ENCODE data around the gene TENM4. TPM values are rescaled to one million over a fixed set of nuclear protein-coding genes. Genes with fewer than 3 reads are reported as not detected.

Gene TENM4
- total and polyA plus RNA-seq, 2 of the 8 experiments (the other 6 are each of a cell fraction or from before 2014, with no cell fraction given) = 3.5 to 7.2 TPM

DNA sequence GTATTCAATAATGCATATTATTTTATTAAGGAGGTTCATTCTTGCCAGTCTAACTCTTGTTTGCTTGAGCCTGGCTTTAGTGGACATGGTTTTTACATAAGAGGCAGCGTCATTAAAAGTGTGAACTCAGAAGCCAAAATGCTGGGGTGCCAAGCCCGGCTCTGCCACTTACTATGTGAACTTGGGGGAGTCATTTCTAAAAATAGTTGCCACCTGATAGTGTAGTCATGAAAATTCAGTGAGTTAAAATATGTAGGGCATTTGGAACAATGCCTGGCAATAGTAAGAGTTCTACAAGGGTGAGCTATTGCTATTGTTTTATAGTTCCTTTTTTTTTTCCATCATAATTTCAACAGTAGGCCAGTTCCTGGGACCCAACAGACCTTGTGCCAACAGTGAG, 49.9 kb downstream of the TENM4 start:
- Histone ChIP-seq H3K27ac (ENCODE audit: low read depth, low read length) (no peak overlapping the region), H3K23ac (ENCODE audit: insufficient read length) (no peak overlapping the region), H3K27me3 (replicated peaks in 1 of 4; ENCODE audit: control insufficient read depth in 3 of 4, extremely low read depth in 1 of 4, insufficient read depth in 3 of 4, low read length in 3 of 4) (no peaks in the 10 kb centered on the region), H2BK15ac (ENCODE audit: low read length) (no peak overlapping the region), H3K4me3 (ENCODE audit: extremely low read depth in 1 of 4, insufficient read depth in 2 of 4, low read depth in 3 of 4, low read length in 4 of 4) (no peak overlapping the region), H3K4me2 (ENCODE audit: insufficient read depth in 1 of 2, low read depth in 2 of 2, low read length in 2 of 2) (no peak overlapping the region), H4K5ac (ENCODE audit: insufficient read length, low read depth, low read length) (no peak overlapping the region), H3K23me2 (ENCODE audit: low read depth, low read length) (no peaks in the 10 kb centered on the region), H2BK5ac (ENCODE audit: low read depth, low read length) (no peak overlapping the region), H2AK5ac (ENCODE audit: low read depth, low read length) (no peak overlapping the region), H3K9me3 (ENCODE audit: insufficient read depth in 2 of 2, low read depth in 1 of 2, low read length in 1 of 2) (no peaks in the 10 kb centered on the region), H3K56ac (replicated peaks; ENCODE audit: insufficient read length, low read depth, low read length) (no peak overlapping the region), H2BK120ac (replicated peaks; ENCODE audit: low read depth, low read length) (no peak overlapping the region), H4K8ac (ENCODE audit: extremely low read depth, insufficient read depth, low read length) (no peak overlapping the region), H2BK12ac (ENCODE audit: low read depth, low read length) (no peak overlapping the region), H3K79me2 (ENCODE audit: control insufficient read depth in 1 of 2, insufficient read depth in 2 of 2, low read length in 2 of 2) (no peaks in the 10 kb centered on the region), H4K20me1 (replicated peaks in 1 of 2; ENCODE audit: control insufficient read depth in 1 of 2, insufficient read depth in 2 of 2, low read length in 2 of 2) (no peaks in the 10 kb centered on the region), H4K91ac (replicated peaks; ENCODE audit: insufficient read length, low read length) (no peak overlapping the region), H3K14ac (ENCODE audit: insufficient read length) (no peak overlapping the region), H3K36me3 (ENCODE audit: control insufficient read depth in 2 of 4, insufficient read depth in 4 of 4, low read length in 3 of 4) (no peaks in the 10 kb centered on the region), H3K4ac (replicated peaks; ENCODE audit: insufficient read length, low read depth, low read length) (no peak overlapping the region), H3K79me1 (ENCODE audit: low read depth, low read length) (peaks cover 2% of the 10 kb centered on the region; the same call in 1 of the 2 replicates), H2BK20ac (ENCODE audit: low read length) (no peak overlapping the region), H2AFZ (ENCODE audit: low read length) (no peak overlapping the region), H3K9ac (replicated peaks in 1 of 4; ENCODE audit: extremely low read depth in 1 of 4, low read depth in 3 of 4, low read length in 3 of 4) (no peak overlapping the region), H3K18ac (ENCODE audit: extremely low read depth, low read length) (no peak overlapping the region), H3K4me1 (replicated peaks in 1 of 4; ENCODE audit: control insufficient read depth in 3 of 4, insufficient read depth in 4 of 4, low read length in 3 of 4) (peaks cover 0 to 12% (median 5%) of the 10 kb centered on the region in 4 experiments; a peak in 4 of 7 replicates)
- CTCF ChIA-PET (ENCODE audit: partially characterized antibody) = interaction anchor here (0.9 to 2.6 kb wide), 4 partner anchors 10 to 745 kb away, joined by 3 to 10 read pairs (median 4); no protein-coding TSS in a partner anchor
- POLR2A ChIA-PET (ENCODE audit: partially characterized antibody) = no interaction called here
- DNase-seq (ENCODE audit: low read depth in 1 of 2, low spot score in 2 of 2) = no peak
- no peak for FAIRE-seq
- TF ChIP-seq CHD1 (IDR thresholded peaks at IDR 0.05; ENCODE audit: low read depth, low read length) (no peak), BCL11A (IDR thresholded peaks at IDR 0.05; ENCODE audit: low read depth in 2 of 2, low read length in 2 of 2) (no peak), E2F6 (IDR thresholded peaks at IDR 0.05) (no peak), SRF (IDR thresholded peaks at IDR 0.05; ENCODE audit: low read depth, low read length) (no peak), HDAC2 (IDR thresholded peaks at IDR 0.05; ENCODE audit: borderline replicate concordance in 1 of 2, low read depth in 2 of 2, low read length in 2 of 2) (no peak), HDAC6 (IDR thresholded peaks at IDR 0.05; ENCODE audit: low read depth, low read length) (no peak), RBBP5 (IDR thresholded peaks at IDR 0.05; ENCODE audit: borderline replicate concordance, low read depth, low read length) (no peak), NANOG (IDR thresholded peaks at IDR 0.05; ENCODE audit: insufficient read depth, low read depth, low read length, poor library complexity, severe bottlenecking) (no peak)
- WGBS, 2 experiments (ENCODE audit: extremely low coverage in 1 of 2, insufficient coverage in 1 of 2, insufficient read length in 1 of 2, insufficient replicate concordance in 2 of 2, low coverage in 1 of 2, low lambda C conversion rate in 2 of 2, missing lambda C conversion rate in 1 of 2) = 43% methylated on average over 2 of the region's 2 CpGs; no CpG with 5 or more reads in 1 of the 2 experiments
